GM03348 (cell line): ENCODE results near the gene AGER.
"Not testable (repeated sequence)": the region's sequence is repeated elsewhere in the genome, so short reads cannot be mapped to it uniquely, and the experiment has no call there.

Experiments used
- DNase-seq: peaks from one replicate; pipeline ENCODE4 v3.0.0; 2012; ENCODE audit warnings: low spot score

AGER gene

DNA sequence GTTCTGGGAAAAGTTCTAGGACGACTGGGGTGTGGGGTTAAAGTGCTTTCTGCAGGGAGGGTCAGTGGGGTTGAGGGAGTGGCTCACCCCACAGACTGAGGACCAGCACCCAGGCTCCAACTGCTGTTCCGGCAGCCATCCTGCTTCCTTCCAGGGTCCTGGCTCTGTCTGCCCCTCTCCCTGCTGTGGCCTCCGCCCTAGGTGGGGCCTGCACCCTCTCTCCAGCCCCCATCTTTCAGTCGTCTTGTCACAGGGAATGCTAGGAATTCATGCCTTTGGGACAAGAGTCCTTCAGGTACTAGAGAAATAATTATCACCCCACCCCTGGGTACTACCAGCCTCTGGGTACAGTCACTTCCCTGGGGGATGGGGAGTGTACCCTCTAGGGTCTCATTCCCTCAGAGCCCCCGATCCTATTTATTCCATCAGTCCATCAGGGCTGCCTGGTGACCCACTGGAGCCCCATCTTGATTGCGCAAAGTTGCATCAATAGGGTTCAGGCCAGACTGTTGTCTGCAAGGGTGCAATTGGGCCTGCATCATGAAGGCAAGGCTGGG is at the start of gene AGER:
AGER (minus strand) TSS at position 170 of the 557 bp plus-strand sequence; CDS start at position 139, 31 bp downstream.
- DNase-seq, result no peak

DNA sequence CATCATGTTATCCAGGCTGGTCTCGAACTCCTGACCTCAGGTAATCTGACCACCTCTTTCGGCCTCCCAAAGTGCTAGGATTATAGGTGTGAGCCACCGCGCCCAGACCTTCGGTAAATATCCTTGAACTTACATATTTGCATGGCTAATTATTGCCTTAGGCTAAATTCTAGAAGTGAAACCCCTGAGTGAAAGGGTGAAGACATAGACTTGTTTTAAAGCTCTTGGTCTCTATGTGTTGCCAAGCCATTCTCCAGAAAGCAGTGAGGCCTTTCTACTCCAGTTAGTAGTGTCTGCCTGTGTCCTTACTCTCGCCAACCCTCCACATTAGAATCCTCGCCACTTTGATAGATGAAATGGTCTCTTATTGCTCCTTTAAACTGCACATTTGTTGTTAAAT is 42.4 kb upstream of the AGER start:
- DNase-seq, result no peak

DNA sequence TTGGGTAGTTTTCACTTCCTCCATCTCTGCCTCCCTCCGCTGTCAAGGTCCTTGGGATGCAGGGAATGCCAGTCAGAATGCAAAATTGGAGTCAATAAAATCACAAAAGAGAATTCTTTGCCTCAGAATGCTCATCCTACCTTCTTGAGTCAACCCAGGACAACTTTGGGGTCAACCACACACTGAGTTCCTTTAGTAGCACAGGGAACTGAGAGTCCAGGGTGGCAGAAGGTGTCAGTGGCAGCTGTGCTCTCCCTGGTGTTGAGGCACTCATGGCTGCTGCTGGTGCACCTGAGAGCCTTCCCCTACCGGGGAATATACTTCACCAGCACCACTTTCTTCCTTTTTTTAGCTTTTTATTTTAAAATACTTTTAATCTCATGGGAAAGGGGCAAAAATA is 40.6 kb upstream of the AGER start:
- DNase-seq, result no peak

DNA sequence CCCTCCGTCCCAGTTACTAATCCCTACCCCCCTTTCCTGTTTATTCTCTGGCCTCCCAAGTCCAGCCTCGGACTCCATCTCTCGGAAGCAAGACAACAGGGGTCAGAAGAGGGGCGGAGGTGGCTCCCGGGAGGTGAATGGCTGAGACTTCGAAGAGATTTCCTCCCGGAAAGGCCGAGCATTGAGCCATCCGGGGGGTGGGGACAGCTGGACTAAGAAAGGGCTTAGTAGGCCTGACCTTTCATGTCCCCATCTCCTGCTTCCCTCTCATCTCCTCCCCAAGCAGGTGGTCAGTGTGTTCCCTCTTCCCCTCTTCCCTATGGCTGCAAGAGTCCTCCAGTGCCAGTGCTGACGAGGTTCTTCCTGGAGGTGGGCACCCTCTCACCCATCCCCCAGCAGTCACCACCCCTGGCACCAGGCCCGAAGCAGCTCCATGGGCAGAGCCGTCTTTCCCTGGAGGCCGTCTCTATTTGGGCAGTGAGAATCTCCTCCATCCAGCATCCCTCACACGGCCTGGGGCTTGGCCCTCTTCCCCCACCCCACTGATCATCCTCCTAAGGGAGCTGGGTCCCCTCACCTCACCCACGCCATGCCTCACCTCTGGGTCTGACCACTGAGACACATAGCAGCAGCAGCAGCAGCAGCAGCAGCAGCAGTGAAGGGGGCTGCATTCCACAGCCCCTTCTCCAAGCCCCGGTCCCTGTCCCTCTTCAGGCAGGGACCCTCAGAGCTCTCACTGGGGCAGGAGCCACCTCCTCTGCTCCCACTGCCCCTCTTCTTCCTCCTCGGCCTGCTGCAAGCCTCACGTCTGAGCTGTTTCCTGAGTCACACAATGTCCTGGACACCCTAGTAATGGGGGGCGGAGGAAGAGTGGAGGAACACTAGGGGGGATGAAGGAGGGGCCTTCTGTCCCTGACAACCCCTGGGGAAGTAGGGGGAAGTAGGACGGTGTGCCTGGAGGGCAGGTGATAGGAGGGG is 39.5 kb upstream of the AGER start, which contains the start of gene NOTCH4:
NOTCH4 (minus strand) TSS at position 810 of the 978 bp plus-strand sequence; CDS start at position 671, 139 bp downstream.
- DNase-seq, result no peak

DNA sequence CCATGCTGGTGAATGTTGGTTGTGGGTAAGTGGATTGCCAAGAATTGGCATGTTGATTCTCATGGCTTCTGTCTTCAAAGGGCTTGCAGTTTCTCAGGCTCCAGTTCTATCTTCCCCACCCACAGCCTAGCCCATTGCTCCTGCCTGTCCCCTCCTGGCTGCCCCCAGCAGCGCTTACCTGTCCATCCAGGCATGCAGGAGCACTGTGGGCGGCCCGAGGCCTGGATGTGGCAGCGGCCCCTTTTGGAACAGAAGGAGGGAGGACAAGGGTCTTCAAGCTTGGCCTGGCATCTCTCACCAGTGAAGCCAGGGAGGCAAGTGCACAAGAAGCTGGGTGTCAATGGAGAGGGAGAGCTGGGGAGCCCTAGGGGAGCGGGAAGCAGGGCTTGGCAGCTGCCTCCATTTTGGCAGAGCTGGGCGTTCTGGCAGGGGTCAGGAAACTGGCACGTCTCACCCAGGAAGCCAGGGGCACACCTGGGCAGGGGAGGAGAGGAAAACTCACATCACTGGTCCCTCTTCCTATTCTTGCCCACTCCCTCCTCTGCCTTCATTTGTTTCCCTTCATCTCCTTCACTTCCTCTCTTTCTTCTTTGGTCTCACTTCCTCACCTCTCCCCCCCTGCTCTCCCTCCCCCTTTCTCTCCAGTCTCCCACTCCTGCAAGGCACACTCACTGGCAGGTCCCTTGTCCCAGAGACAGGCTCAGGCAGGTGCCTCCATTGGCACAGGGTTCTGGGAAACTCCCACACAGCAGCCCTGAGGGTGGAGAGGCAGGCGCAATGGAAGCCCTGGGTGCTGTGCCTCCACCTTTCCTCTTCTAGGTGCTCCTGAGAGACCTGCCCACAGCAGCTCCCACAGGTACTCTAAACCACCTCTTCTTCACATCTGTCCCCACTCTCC is 38.5 kb upstream of the AGER start:
- DNase-seq, result no peak

DNA sequence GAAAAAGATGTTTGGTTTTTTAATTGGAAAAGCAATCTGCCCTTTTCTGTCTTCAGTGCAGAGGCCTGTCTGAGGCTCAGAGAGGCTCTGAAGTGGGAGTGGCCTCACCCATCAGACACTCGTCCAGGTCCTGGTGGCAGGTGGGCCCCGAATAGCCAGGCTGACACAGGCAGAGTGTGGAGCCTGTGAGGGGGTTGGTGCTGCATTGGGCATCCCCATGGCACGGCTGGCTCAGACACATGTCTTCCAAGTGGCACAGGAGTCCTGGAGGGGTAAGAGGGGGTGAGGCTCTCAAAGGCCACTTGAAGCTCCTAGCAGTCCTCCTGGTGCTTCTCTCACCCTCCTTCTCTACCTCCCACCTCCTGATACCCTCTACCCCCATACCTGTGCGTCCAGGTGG is 36.0 kb upstream of the AGER start:
- DNase-seq, result no peak

DNA sequence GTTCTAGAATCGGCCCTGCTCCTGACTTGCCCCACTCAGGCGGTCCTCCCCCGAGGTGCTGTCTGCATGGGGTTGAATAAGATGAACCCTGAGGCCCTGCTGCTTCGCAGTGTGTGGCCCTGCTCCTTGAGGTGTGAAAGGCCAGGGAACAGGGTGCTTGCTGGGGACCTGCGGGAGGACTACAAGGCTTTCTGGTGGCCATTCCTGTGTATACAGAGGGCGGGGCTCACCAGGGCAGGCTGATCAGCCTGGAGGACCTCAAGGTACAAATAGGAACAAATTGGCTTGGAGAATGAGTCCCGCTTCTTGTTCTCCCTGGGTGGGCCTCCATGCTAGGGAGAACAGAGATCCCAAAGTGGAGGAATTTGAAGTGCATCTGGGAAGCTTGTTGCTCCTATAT is 34.1 kb upstream of the AGER start:
- DNase-seq, result no peak

DNA sequence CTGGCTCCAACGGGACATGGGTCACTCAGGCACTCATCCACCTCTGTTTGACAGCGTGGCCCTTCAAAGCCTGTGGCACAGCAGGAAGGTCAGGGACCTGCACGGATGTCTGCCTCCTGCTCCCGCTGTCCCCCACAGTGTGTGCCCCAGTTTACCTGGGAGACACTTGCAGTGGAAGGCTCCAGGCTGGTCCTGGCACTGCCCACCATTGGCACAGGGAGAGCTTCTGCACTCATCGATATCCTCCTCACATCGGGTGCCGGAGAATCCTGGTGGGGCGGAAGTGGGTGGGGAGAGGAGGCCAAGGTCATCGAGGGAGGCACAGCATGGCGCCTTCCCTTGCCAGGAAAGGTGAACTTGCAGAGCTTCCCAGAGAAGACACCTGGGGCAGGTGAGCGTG is 32.9 kb upstream of the AGER start:
- no peak for DNase-seq

DNA sequence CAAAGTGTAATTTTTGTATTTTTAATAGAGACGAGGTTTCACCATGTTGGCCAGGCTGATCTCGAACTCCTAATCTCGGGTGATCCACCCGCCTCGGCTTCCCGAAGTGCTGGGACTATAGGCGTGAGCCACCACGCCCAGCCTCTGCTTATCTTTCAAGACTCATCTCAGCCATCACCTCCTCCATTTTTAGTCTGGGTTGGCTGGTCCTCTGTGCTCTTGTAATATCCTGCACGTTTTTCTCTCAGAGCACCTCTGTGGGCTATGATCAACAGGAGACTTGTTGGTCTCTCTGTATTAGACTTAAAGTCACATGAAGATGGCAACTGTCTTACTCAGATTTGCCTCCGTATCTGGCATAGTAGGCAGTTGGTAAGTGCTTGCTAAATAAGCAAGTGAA is 32.2 kb upstream of the AGER start:
- DNase-seq, result no peak

DNA sequence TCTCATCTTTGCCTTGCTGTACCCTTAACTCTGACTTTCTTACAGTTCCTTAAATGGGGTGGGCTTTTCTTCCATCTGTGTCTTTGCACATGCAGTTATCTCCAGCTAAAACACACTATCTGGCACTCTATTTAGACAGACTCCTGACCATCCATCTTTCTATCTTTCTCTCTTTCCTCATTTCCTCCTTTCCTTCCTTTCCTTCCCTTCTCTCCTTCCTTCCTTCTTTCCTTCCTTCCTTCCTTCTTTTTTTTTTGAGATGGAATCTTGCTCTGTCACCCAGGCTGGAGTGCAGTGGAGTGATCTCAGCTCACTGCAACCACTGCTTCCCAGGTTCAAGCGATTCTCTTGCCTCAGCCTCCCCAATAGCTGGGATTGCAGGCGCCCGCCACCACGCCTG is 31.6 kb upstream of the AGER start:
- no peak for DNase-seq

DNA sequence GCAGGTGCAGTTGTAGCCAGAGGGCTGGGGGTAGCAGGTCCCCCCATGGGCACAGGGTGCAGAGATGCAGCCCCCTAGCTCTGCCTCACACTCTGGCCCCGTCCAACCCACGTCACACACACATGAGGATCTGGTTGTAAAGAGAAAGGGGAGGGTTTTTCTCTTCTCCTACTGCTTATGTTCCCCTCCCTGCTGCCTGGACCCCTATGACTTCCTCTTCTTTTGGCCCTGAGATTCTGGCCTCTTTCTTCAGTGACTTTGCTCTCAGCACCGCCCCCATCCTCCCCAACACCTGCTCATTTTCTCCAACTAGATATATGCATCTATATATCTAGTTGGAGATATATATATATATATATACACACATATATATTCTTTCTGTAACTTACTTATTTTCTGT is 30.1 kb upstream of the AGER start:
- no peak for DNase-seq

DNA sequence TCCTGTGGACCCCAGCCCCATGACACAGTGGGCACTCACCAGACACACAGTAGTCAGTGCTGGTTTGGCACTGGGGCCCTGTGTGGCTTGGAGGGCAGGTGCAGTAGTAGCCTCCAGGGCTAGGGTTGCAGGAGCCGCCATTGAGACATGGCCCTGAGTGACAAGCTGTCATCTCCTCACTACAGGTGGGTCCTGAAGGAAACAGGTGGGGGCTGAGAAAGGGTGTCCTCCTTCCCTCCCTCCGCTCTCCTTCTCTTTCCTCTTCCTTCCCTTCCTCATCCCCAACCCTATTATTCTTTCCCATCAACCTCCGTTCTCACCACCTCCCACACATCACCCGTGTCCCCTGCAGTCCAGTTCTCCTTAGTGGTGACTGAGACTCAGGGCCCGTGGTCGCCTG is 29.6 kb upstream of the AGER start:
- no peak for DNase-seq

DNA sequence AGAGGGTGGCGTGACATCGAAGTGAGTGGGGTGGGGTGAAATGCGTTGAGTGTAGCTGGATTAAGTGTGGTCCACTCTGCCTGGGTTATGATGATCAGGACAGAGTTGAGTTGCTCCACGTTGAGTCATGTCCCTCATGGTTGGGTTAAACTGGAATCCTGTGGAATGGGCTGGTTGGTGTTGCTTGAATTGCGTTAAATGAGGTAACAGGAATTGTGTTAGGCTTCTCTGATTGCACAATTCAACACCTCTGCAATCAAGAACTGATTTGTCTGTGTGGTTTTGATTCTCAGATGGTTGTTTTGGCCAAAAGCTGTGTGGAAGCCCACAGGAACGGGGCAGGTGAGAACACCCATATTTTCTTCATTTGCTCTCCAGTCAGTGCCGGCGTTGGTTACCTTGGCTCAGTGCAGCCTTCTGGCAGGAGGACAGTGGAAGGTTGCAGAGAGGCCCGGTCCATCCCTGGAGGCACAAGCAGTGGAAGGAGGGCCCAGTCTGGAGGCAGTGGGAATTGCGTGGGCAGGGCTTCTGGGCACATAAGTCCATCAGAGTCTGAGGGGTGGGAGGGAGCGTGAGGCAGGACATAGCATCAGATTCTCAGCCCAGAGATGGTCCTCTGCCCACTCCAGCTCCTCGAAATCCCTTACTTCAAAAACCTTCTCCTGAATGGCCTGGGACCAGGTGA is 28.2 kb upstream of the AGER start:
- DNase-seq, result no peak

DNA sequence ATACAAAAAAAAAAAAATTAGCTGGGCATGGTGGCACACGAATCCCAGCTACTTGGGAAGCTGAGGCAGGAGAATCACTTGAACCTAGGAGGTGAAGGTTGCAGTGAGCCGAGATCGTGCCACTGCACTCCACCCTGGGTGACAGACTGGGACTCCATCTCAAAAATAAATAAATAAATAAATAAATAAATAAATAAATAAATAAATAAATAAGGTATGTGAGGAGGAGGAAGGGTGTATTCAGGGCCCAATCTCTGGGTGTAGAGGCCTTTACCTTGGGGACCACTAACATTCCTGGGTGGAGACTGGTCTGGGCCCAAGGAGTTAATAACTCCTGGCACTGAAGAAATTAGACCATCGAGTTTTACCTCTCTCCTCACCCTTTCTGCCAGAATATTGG is 27.4 kb upstream of the AGER start:
- not testable (repeated sequence) for DNase-seq

DNA sequence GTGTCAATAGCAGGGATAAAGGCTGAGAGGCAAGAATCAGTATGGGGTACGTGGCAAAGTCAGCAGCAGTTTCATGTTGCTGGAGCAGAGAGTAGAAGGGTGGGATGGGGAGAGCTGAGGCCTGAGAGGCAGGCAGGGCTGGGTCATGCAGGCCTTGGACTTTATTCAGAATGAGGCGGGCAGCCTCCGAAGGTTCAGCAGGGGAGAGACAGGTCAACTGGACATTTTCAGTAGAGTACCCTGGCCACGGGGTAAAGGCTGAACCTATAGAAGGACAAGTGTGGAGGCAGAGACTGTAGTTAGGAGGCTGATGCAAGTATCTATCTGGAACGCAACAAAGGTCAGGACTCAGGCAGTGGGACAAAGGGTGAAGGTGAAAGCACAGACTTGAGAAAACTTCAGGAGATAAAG is 26.1 kb upstream of the AGER start:
- no peak for DNase-seq

DNA sequence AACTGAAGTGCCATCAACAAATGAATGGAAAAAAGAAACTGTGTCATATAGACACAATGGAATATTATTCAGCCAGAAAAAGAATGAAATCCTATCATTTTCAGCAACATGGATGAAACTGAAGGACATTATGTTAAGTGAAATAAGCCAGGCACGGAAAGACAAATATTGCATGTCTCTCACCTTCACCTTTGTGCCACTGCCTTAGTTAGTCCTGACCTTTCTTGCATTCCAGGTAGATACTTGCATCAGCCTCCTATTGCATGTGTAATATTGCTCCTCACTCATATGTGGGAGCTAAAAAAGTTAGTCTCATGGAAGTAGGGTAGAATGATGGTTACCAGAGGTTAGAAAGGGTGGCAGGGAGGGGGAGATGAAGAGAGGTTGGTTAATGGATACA is 24.9 kb upstream of the AGER start:
- no peak for DNase-seq

DNA sequence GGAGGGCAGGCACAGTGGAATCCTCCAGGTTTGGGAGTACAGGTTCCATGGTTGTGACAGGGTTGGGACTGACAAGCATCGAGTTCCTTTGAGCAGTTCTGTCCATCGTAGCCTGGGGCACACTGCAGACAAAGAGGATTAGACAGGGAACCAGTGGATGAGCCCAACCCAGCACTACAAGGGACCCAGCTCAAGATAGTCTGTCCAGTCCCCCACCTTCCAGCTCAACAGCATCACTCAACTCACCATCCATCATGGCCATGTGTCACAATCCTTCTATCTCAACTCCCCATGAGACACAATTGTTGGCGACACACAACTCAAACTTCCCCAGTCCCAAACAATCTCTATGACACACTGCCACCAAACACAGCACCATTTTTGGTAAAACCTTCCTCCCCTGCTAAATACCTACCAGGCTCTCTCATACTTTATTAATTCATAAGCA is 20.2 kb upstream of the AGER start:
- no peak for DNase-seq

DNA sequence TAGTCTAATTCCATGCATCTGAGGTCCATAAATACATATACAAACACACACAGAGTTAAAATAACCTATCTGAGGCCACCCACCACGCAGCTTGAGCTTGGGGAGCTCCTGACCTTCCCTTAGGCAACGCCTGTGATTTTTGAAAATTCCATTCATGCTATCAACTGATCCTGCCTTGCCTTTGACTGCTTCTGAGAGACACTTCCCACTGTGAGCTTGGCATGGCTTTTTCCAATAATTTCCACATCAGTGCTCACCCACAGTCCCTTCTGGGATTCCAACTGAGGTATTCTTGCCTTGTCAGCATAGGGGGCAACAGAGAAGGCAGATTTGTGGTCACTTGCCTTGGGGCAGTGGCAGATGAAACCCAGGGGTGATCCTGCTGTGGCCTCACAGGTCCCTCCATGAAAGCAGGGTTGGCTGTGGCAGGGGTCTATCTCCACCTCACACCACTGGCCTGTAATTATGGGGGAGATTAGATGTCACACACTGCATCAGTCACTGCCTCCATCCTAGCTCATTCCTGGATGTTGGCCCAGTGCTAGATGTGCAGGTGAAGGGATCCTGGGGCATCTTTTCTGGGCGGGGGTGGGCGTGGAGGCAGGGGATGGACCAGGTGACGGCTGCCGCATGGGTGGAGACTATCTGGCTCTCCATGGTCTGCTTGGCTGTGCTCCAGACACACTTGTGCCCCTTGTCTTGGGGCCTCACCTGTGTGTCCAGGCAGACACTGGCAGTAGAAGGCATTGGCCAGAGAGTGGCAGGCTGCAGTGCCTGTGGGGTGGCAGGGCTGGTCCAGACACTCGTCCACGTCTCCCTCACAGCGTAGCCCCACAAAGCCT is 19.6 kb upstream of the AGER start:
- no peak for DNase-seq

DNA sequence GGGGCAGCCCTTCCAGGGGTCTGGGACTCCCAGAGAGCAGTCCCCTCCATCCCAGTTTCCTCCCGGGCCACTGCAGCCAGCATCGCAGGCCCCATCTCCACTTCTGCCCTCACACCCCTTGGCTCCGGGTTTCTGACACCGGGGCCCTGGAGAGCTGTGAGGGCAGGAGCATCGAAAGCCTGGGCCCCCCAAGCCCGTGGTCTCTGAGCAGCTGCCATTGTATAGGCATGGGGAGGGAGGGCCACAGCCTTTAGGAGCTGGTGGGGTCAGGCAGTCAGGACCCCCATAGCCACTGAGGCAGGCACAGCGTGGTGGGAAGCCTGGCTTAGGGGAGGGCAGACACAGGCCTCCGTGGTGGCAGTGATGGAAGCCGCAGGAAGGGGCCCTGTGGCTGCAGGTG is 18.1 kb upstream of the AGER start:
- DNase-seq, result no peak

DNA sequence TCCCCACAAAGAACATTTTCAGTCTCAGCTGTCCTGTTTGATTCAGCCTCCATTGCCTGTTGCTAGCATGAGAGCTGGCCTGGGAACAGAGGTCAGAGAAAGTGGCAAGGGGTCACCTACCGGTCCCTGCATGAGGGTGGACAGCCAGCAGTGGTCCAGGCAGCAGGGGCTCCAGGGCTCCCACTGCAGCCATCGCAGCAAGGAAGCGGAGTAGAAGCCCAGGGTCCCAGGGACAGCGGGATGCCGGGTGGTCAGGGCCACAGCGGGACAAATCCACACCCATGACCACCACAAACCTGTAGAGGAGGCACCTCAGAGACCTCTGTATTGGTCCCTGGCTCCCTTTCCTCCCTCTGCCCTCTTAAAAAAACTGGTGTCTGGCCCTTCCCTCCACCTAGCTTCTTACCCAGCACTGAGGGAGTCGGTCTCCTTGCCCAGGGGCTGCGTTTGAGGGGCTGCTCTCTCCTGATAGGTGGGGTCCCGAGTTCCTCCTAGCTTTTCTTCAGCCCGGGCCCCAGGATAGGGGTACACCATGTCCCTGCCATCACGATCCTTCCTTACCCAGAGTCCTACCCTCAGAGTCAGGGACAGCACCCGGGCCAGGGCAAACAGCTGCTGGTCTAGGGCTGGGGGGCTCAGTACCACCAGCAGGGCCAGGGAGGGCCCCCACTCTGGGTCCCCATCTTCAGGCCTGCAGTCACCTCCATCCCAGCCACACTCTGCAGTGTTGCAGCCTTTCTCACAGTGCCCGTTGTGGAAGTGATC is 16.8 kb upstream of the AGER start:
- DNase-seq, result no peak
